Right atrium auricular region (tissue), 2 donors: Measurements from ENCODE around the gene DUSP8. TPM values are rescaled to one million over a fixed set of nuclear protein-coding genes. Genes with fewer than 3 reads are reported as not detected.
A peak's percentile ranks its signal among the peaks of the same experiment; 100 is the strongest.

Source experiments
- DNase-seq: peaks from one replicate; pipeline ENCODE4 v3.0.0-alpha.2; 2019; ENCODE audit warnings: low spot score
- H3K27ac ChIP-seq, 2 donors: fragments of 200-600 bp; sonication (generic); 1 replicate in 1 of 2; 2 replicates in 1 of 2; pipeline ENCODE4 v1.5.1; 2016 to 2019
- H3K27me3 ChIP-seq, 2 donors: fragments of 200-600 bp; sonication (generic); one replicate each; pipeline versions ENCODE4 v1.5.1 to v1.6.0; 2017 to 2019
- H3K36me3 ChIP-seq: fragments of 200-600 bp; sonication (generic); one replicate; pipeline ENCODE4 v1.5.1; 2016
- H3K4me1 ChIP-seq, 2 donors: fragments of 200-600 bp; sonication (generic); one replicate each; pipeline versions ENCODE4 v1.5.1 to v1.6.0; 2017 to 2019
- H3K4me3 ChIP-seq, 2 donors: fragments of 200-600 bp; sonication (generic); 1 replicate in 1 of 2; 2 replicates in 1 of 2; pipeline ENCODE4 v1.5.1; 2017 to 2019; ENCODE audit warnings: mild to moderate bottlenecking in 1 of 2, moderate library complexity in 1 of 2
- H3K9me3 ChIP-seq, 2 donors: fragments of 200-600 bp; sonication (generic); one replicate each; pipeline ENCODE4 v1.5.1; 2019
- total RNA-seq, 2 donors: library from RNA; depleted of rRNA; stranded (reverse); fragments of >200 nt; gene quantifications; one replicate each; pipeline ENCODE4 v1.1.0, GENCODE V29; 2016
- TF ChIP-seq, protein P1 (sequence below), 2 donors: fragments of 200-600 bp; sonication (generic); IDR thresholded peaks; one replicate each; pipeline ENCODE4 v1.5.1; 2019; ENCODE audit warnings: antibody characterized with exemption in 2 of 2

The DUSP8 gene
- total RNA-seq, 2 donors from 2014 or later = 4.4 to 24.5 TPM

DNA sequence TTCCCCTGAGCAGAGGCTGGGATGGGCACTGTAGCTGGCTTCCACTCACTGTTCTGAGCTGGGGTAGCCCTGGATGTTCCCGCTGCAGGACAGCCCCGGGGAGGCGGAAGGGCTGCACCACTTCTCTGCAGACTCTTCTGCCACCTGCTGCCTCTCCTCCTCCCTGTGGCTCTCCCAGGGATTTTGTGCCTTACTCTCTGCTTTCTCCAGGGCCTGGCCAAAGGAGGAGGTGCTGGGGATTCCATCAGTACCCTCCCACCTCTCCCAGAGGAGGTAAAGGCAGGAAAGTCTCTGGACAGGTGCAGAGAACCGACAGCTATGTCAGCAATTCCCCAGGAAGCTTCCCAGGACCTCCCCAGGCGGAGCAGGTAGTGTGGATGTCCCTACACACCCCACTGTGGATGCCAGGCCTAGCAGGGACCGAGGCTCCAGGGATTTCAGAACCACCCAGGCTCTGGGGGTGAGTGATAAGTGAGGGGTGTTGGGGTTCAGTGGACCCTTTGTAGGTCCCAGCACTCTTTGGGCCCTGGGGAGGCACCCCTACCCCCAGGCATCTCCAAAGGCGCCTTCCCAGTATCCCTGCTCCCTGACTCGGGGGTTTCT, 11.3 kb downstream of the DUSP8 start:
- Histone ChIP-seq H3K4me3 (no peak overlapping the region), H3K36me3 (peaks cover 60% of the 10 kb centered on the region), H3K27ac (peak overlapping the region; percentile 92 to 99), H3K4me1 (peaks cover 0 to 53% of the 10 kb centered on the region in 2 donors), H3K9me3 (no peaks in the 10 kb centered on the region), H3K27me3 (no peaks in the 10 kb centered on the region)
- no peak for DNase-seq
- TF ChIP-seq, protein P1, sequence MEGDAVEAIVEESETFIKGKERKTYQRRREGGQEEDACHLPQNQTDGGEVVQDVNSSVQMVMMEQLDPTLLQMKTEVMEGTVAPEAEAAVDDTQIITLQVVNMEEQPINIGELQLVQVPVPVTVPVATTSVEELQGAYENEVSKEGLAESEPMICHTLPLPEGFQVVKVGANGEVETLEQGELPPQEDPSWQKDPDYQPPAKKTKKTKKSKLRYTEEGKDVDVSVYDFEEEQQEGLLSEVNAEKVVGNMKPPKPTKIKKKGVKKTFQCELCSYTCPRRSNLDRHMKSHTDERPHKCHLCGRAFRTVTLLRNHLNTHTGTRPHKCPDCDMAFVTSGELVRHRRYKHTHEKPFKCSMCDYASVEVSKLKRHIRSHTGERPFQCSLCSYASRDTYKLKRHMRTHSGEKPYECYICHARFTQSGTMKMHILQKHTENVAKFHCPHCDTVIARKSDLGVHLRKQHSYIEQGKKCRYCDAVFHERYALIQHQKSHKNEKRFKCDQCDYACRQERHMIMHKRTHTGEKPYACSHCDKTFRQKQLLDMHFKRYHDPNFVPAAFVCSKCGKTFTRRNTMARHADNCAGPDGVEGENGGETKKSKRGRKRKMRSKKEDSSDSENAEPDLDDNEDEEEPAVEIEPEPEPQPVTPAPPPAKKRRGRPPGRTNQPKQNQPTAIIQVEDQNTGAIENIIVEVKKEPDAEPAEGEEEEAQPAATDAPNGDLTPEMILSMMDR (IDR thresholded peaks at IDR 0.05) = no peak

GRCh38 chr11:1560002-1560648, 11.9 kb downstream of the DUSP8 start:
- Histone ChIP-seq H3K4me3 (no peak overlapping the region), H3K4me1 (peaks cover 0 to 47% of the 10 kb centered on the region in 2 donors), H3K9me3 (no peaks in the 10 kb centered on the region), H3K27me3 (no peaks in the 10 kb centered on the region), H3K36me3 (peaks cover 59% of the 10 kb centered on the region), H3K27ac (peak overlapping the region; percentile 92 to 99)
- TF ChIP-seq, protein P1 (IDR thresholded peaks at IDR 0.05) = no peak
- DNase-seq = no peak

- Histone ChIP-seq H3K4me3 (no peak overlapping the region), H3K4me1 (peaks cover 0 to 39% of the 10 kb centered on the region in 2 donors), H3K27ac (peak overlapping the region; percentile 92 to 99), H3K36me3 (peaks cover 59% of the 10 kb centered on the region), H3K9me3 (no peaks in the 10 kb centered on the region), H3K27me3 (no peaks in the 10 kb centered on the region)
- DNase-seq = peak; percentile 93
- TF ChIP-seq, protein P1 (IDR thresholded peaks at IDR 0.05) = no peak
These were observed 12.7 kb downstream of the DUSP8 start for GRCh38 chr11:1559111-1559951.

DNA sequence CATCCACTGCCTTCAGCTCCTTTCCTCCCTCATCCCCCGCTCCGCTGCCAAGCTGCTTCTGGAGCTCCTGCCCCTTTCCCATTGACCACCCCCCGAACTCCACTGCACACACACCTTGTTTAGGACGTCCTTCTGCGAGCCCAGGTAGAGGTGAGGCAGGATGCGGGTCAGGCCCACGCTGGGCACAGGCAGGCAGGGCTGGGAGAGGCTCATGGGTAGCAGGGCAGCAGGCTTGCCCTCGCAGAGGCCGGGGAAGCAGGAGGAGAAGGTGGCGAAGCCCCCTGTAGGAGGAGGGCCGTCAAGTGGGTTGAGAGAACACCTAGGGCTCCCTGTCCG, 13.3 kb downstream of the DUSP8 start:
- Histone ChIP-seq H3K4me1 (peaks cover 0 to 35% of the 10 kb centered on the region in 2 donors), H3K27me3 (no peaks in the 10 kb centered on the region), H3K27ac (peak overlapping the region; percentile 92 to 99), H3K36me3 (peaks cover 56% of the 10 kb centered on the region), H3K4me3 (no peak overlapping the region), H3K9me3 (no peaks in the 10 kb centered on the region)
- no peak for DNase-seq
- TF ChIP-seq, protein P1 (IDR thresholded peaks at IDR 0.05) = no peak

DNA sequence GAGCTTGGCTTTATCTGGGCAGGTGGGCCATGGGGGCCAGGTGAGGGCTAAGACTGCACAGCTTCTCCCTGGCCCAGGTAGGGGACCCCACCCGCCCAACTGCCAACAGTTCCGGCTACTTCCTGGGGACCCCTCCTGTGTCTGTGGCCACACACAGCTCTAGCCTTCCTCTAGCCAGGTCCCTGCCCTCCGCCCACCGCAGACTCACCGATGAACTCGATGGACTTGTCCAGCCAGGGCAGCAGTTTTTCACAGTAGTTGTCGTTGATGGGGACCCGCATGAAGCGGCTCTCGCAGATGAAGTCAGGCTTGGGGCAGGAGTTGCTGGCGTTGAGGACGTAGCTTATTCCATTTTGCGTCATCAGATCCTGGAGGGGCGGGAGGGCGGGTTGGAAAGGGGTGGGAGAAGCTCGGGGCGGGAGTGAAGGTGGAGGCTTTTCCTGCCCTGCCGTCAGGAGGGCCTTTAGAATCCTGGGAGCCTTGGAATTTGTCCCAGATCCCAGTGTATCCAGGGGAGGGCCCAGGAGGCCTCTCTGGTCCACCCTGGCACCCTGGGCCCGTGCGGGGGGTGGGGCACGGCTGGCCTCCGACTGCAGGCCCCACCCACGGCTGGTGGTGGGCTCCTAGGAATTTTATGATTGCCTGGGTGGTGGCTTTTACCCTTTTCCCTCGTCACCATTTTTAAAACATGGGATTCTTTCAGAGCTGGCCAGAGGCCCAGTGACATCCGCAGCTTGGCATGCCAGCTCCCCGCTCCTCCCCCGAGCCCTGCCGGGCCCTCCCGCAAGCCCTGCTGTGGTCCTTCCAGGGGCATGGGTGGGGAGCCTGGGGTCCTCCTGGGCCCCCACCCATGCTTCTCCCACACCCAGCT, 13.9 kb downstream of the DUSP8 start:
- Histone ChIP-seq H3K4me1 (peaks cover 0 to 35% of the 10 kb centered on the region in 2 donors), H3K27ac (peak overlapping the region; percentile 92 to 99), H3K36me3 (peaks cover 50% of the 10 kb centered on the region), H3K27me3 (no peaks in the 10 kb centered on the region), H3K4me3 (no peak overlapping the region), H3K9me3 (no peaks in the 10 kb centered on the region)
- DNase-seq = no peak
- TF ChIP-seq, protein P1 (IDR thresholded peaks at IDR 0.05) = no peak
